Measurements from ENCODE around the gene ABCA8. TPM values are rescaled to one million over a fixed set of nuclear protein-coding genes. Genes with fewer than 3 reads are reported as not detected.
A peak's percentile ranks its signal among the peaks of the same experiment; 100 is the strongest.

The ABCA8 gene
- total and polyA plus RNA-seq, 8 donors = 0.88 to 9.8 (median 2.9) TPM

DNA sequence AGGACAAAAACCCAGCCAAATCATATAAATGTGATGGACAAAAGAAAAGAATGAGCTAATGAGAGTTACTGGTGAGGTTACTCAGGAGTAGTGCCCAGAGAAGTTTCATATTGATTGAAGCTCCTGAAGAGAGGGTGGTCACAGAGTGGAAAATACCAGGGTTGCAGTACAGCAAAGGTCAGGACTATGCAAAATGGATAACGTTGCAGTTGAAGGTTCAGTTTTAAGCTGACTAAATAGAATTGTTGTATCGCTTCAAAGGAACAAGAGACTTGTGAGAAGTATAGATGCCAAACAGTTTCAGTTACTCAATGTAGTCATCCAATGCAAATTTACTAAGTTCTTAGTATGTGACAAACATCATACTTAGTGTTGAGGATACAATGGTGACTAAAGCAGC lies 47.1 kb downstream of the ABCA8 start:
- intact Hi-C loops (cut with DNase I) = no loop called here
- Histone ChIP-seq H3K27ac (no peak overlapping the region), H3K9me3 (no peaks in the 10 kb centered on the region), H3K4me3 (no peak overlapping the region), H3K36me3 (no peaks in the 10 kb centered on the region), H3K27me3 (no peaks in the 10 kb centered on the region), H3K4me1 (no peaks in the 10 kb centered on the region)
- DNase-seq = no peak
- no peak for ATAC-seq
- no peak for TF ChIP-seq CTCF (IDR thresholded peaks at IDR 0.05)
- WGBS, 2 donors = 51 to 52% methylated on average over 2 of the region's 2 CpGs
- no peak for FAIRE-seq

- Histone ChIP-seq H3K27me3 (no peaks in the 10 kb centered on the region), H3K4me3 (no peak overlapping the region), H3K4me1 (no peaks in the 10 kb centered on the region), H3K27ac (no peak overlapping the region), H3K9me3 (no peaks in the 10 kb centered on the region), H3K36me3 (no peaks in the 10 kb centered on the region)
- FAIRE-seq = no peak
- 57 to 61% methylated on average over 3 of the region's 3 CpGs for WGBS, 2 donors
- ATAC-seq = peak in 1 of 4 donors; percentile 37
- no peak for TF ChIP-seq CTCF (IDR thresholded peaks at IDR 0.05)
- intact Hi-C loops (cut with DNase I) = no loop called here
- DNase-seq = no peak
Observed at GRCh38 chr17:68906638-68907037, 48.6 kb downstream of the ABCA8 start.

- no peaks in the 10 kb centered on the region for H3K4me1 ChIP-seq
- WGBS, 2 donors = 81 to 82% methylated on average over 8 of the region's 8 CpGs
- intact Hi-C loops (cut with DNase I) = no loop called here
Observed at GRCh38 chr17:68903286-68903685, 51.9 kb downstream of the ABCA8 start.

GRCh38 chr17:68897557-68897956 lies 57.6 kb downstream of the ABCA8 start:
- Histone ChIP-seq H3K27ac (no peak overlapping the region), H3K9me3 (no peaks in the 10 kb centered on the region), H3K36me3 (no peaks in the 10 kb centered on the region), H3K4me1 (no peaks in the 10 kb centered on the region), H3K4me3 (no peak overlapping the region), H3K27me3 (no peaks in the 10 kb centered on the region)
- ATAC-seq (no peak), DNase-seq (no peak), FAIRE-seq (no peak)
- intact Hi-C loops (cut with DNase I) = no loop called here
- no peak for TF ChIP-seq CTCF (IDR thresholded peaks at IDR 0.05)

More at GRCh38 chr17:68903286-68903685, 51.9 kb downstream of the ABCA8 start:
- no peak for FAIRE-seq
- no peak for DNase-seq
- Histone ChIP-seq H3K4me3 (no peak overlapping the region), H3K27ac (no peak overlapping the region), H3K36me3 (no peaks in the 10 kb centered on the region), H3K9me3 (no peaks in the 10 kb centered on the region), H3K27me3 (no peaks in the 10 kb centered on the region)
- no peak for ATAC-seq
- TF ChIP-seq CTCF (IDR thresholded peaks at IDR 0.05) = no peak

DNA sequence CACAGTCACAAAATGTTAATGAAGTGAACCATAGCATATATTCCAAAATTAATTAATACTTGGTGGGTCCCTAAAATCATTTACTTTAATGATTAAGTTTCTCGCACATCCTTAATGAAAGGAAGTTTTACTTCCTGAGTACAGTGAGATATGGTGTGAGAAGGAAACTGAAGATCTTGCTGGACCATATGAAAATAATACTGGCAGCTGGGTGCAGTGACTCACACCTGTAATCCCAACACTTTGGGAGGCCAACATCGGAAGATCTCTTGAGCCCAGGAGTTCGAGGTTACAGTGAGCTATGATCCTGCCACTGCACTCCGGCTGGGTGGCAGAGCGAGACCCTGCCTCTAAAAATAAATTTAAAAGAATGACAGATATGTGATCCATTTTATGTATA lies 62.5 kb downstream of the ABCA8 start:
- no peak for FAIRE-seq
- TF ChIP-seq CTCF (IDR thresholded peaks at IDR 0.05) = no peak
- WGBS, 2 donors = 74 to 91% methylated on average over 5 of the region's 5 CpGs

More for the DNA sequence above, 62.5 kb downstream of the ABCA8 start:
- ATAC-seq (no peak), DNase-seq (no peak)
- no peak overlapping the region for H3K4me3 ChIP-seq
- H3K27me3 ChIP-seq = no peaks in the 10 kb centered on the region
- H3K9me3 ChIP-seq = no peaks in the 10 kb centered on the region
- intact Hi-C loops (cut with DNase I) = no loop called here
- H3K36me3 ChIP-seq = no peaks in the 10 kb centered on the region
- no peak overlapping the region for H3K27ac ChIP-seq
- no peaks in the 10 kb centered on the region for H3K4me1 ChIP-seq

Measured in pancreas (tissue), 10 donors.